MM.1S (cell line): ENCODE measurements around the gene BET1L.
"Not testable (repeated sequence)": the region's sequence is repeated elsewhere in the genome, so short reads cannot be mapped to it uniquely, and the experiment has no call there.

Source experiments
- DNase-seq: peaks from one replicate; pipeline ENCODE4 v3.0.0-alpha.2; 2015
- H2AFZ ChIP-seq: fragments of 300-600 bp; sonication (generic); 2 replicates; pipeline ENCODE4 v1.6.0; 2016; ENCODE audit warnings: antibody characterized with exemption, low read length
- H3F3A ChIP-seq: fragments of 300-600 bp; sonication (generic); 2 replicates; pipeline ENCODE4 v1.6.1; 2016; ENCODE audit warnings: mild to moderate bottlenecking, antibody characterized with exemption, low read length, moderate library complexity, mixed read lengths; ENCODE audit not compliant: insufficient read depth
- H3K27ac ChIP-seq: fragments of 300-600 bp; sonication (generic); 2 replicates; pipeline ENCODE4 v1.5.1; 2016; ENCODE audit warnings: mild to moderate bottlenecking, low read length
- H3K27me3 ChIP-seq: fragments of 300-600 bp; sonication (generic); replicated peaks from 2 replicates; pipeline ENCODE4 v1.6.0; 2016; ENCODE audit warnings: low read length; ENCODE audit not compliant: insufficient read depth
- H3K36me3 ChIP-seq: fragments of 300-600 bp; sonication (generic); replicated peaks from 2 replicates; pipeline ENCODE4 v1.6.1; 2016; ENCODE audit warnings: mild to moderate bottlenecking, low read length, mixed read lengths; ENCODE audit not compliant: insufficient read depth
- H3K4me1 ChIP-seq: fragments of 300-600 bp; sonication (generic); 2 replicates; pipeline ENCODE4 v1.6.1; 2016; ENCODE audit warnings: low read length, mixed read lengths
- H3K4me2 ChIP-seq: fragments of 300-600 bp; sonication (generic); 2 replicates; pipeline ENCODE4 v1.6.0; 2016; ENCODE audit warnings: low read depth, low read length
- H3K4me3 ChIP-seq: fragments of 300-600 bp; sonication (generic); 2 replicates; pipeline ENCODE4 v1.5.1; 2016; ENCODE audit warnings: low read length, mixed read lengths
- H3K79me2 ChIP-seq: fragments of 300-600 bp; sonication (generic); 2 replicates; pipeline ENCODE4 v1.6.1; 2016; ENCODE audit warnings: mixed run types, low read length, mixed read lengths
- H3K9ac ChIP-seq: fragments of 300-600 bp; sonication (generic); 2 replicates; pipeline ENCODE4 v1.6.1; 2016; ENCODE audit warnings: low read length, mixed read lengths
- H3K9me2 ChIP-seq: fragments of 300-600 bp; sonication (generic); replicated peaks from 2 replicates; pipeline ENCODE4 v1.6.1; 2016; ENCODE audit warnings: mild to moderate bottlenecking, low read length, mixed read lengths; ENCODE audit not compliant: insufficient read depth
- H3K9me3 ChIP-seq: fragments of 300-600 bp; sonication (generic); replicated peaks from 2 replicates; pipeline ENCODE4 v1.6.1; 2016; ENCODE audit warnings: mild to moderate bottlenecking, low read length, mixed read lengths; ENCODE audit not compliant: insufficient read depth
- H4K20me1 ChIP-seq: fragments of 300-600 bp; sonication (generic); 2 replicates; pipeline ENCODE4 v1.6.1; 2016; ENCODE audit warnings: mild to moderate bottlenecking, low read length, moderate library complexity, mixed read lengths; ENCODE audit not compliant: insufficient read depth
- EZH2 ChIP-seq: fragments of 300-600 bp; sonication (generic); optimal IDR thresholded peaks from 2 replicates; pipeline ENCODE3; 2017; ENCODE audit warnings: low read depth, mild to moderate bottlenecking, antibody characterized with exemption, low read length, mixed read lengths
- EZH2phosphoT487 ChIP-seq: fragments of 300-600 bp; sonication (generic); IDR thresholded peaks from 2 replicates; pipeline ENCODE4 v1.6.1; 2018; ENCODE audit warnings: antibody characterized with exemption, low read length
- TF ChIP-seq, protein P1 (sequence below): fragments of 300-600 bp; sonication (generic); IDR thresholded peaks from 2 replicates; pipeline ENCODE4 v1.5.1; 2016; ENCODE audit warnings: antibody characterized with exemption, low read length, mixed read lengths

Gene BET1L

DNA sequence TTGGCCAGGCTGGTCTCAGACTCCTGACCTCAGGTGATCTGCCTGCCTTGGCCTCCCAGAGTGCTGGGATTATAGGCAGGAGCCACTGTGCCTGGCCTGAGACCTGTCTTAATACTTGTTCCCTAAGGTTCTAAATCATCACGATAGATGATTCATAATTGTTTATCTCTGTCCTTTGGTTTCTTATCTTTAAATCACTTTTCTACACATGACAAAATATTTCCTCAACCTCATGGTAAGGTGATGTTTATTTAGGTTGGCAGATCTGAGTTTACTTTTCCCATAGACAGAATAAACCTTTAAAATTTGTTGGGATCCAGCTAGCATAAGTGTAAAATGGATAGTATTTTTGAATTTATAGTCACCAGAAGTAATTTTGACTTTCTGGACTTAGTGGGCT is 33.1 kb upstream of the BET1L start:
- Histone ChIP-seq H3K36me3 (peaks cover 14% of the 10 kb centered on the region), H3K79me2 (peaks cover 66% of the 10 kb centered on the region)

DNA sequence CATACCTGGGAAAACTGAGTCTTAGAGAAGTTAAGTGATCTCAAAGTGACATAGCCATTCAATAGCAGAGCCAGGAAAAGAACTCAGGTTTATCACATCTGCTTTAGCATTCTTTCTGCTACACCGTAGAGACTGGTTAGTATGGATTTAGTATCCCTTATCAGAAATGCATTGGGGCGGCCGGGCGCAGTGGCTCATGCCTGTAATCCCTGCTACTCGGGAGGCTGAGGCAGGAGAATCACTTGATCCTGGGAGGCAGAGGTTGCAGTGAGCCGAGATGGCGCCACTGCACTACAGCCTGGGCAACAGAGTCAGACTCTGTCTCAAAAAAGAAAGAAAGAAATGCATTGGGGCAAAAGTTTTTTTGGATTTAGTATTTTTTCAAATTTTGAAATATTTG is 31.1 kb upstream of the BET1L start:
- H3K9me3 ChIP-seq, H4K20me1 ChIP-seq, DNase-seq, H3K9ac ChIP-seq, H2AFZ ChIP-seq, H3K36me3 ChIP-seq, H3K9me2 ChIP-seq, H3K27ac ChIP-seq, H3F3A ChIP-seq, H3K27me3 ChIP-seq: not testable (repeated sequence)
- Histone ChIP-seq H3K4me1 (peaks cover 12% of the 10 kb centered on the region), H3K4me3 (peak overlapping the region; percentile 94; the same call in 1 of the 2 replicates), H3K79me2 (peaks cover 59% of the 10 kb centered on the region), H3K4me2 (peak overlapping the region; percentile 91; the same call in 1 of the 2 replicates)

More for the DNA sequence above, 33.1 kb upstream of the BET1L start:
- Histone ChIP-seq H3K9ac (no peak overlapping the region), H3F3A (peaks cover 4% of the 10 kb centered on the region; the same call in 1 of the 2 replicates), H4K20me1 (no peaks in the 10 kb centered on the region), H3K9me2 (no peaks in the 10 kb centered on the region), H3K27me3 (no peaks in the 10 kb centered on the region), H2AFZ (no peak overlapping the region), H3K4me2 (no peak overlapping the region), H3K9me3 (no peaks in the 10 kb centered on the region), H3K27ac (no peak overlapping the region), H3K4me3 (no peak overlapping the region), H3K4me1 (peaks cover 11% of the 10 kb centered on the region)
- TF ChIP-seq EZH2phosphoT487: no peak
- no peak for TF ChIP-seq EZH2
- TF ChIP-seq, protein P1, sequence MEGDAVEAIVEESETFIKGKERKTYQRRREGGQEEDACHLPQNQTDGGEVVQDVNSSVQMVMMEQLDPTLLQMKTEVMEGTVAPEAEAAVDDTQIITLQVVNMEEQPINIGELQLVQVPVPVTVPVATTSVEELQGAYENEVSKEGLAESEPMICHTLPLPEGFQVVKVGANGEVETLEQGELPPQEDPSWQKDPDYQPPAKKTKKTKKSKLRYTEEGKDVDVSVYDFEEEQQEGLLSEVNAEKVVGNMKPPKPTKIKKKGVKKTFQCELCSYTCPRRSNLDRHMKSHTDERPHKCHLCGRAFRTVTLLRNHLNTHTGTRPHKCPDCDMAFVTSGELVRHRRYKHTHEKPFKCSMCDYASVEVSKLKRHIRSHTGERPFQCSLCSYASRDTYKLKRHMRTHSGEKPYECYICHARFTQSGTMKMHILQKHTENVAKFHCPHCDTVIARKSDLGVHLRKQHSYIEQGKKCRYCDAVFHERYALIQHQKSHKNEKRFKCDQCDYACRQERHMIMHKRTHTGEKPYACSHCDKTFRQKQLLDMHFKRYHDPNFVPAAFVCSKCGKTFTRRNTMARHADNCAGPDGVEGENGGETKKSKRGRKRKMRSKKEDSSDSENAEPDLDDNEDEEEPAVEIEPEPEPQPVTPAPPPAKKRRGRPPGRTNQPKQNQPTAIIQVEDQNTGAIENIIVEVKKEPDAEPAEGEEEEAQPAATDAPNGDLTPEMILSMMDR: no peak
- no peak for DNase-seq

- Histone ChIP-seq H3K27ac (peak within 1 kb of the TSS; percentile 92), H4K20me1 (no peaks in the 10 kb centered on the region), H3K9ac (peak within 1 kb of the TSS; percentile 93), H3K79me2 (peaks cover 50% of the 10 kb centered on the region), H3K9me3 (no peaks in the 10 kb centered on the region), H3K9me2 (no peaks in the 10 kb centered on the region), H3K36me3 (peaks cover 2% of the 10 kb centered on the region; the same call in 1 of the 2 replicates), H3K27me3 (no peaks in the 10 kb centered on the region), H3F3A (peaks cover 4% of the 10 kb centered on the region; the same call in 1 of the 2 replicates), H3K4me3 (peak within 1 kb of the TSS; percentile 94), H2AFZ (peak within 1 kb of the TSS; percentile 80), H3K4me2 (peak within 1 kb of the TSS; percentile 91), H3K4me1 (peaks cover 12% of the 10 kb centered on the region)
- TF ChIP-seq, protein P1: no peak
- TF ChIP-seq EZH2phosphoT487 (no peak), EZH2 (no peak)
- DNase-seq: peak; percentile 86
These were observed 29.9 kb upstream of the BET1L start, which contains the start of gene PSMD13 for GRCh38 chr11:236774-237767. TSS of gene PSMD13 (plus strand) at chr11:236976. CDS start at chr11:237050, 74 bp downstream.
